ENCODE results near the gene UBE2J2. TPM values are rescaled to one million over a fixed set of nuclear protein-coding genes. Genes with fewer than 3 reads are reported as not detected.

Gene UBE2J2
- total RNA-seq, 1 donor from 2014 or later: 65.1 TPM

GRCh38 chr1:1239614-1240347, 33.9 kb downstream of the UBE2J2 start:
- Histone ChIP-seq H3K4me3 (ENCODE audit: low read depth, low read length) (no peak overlapping the region), H3K36me3 (ENCODE audit: control insufficient read depth, insufficient read depth, low read length) (no peaks in the 10 kb centered on the region), H3K27me3 (ENCODE audit: control insufficient read depth, insufficient read depth, low read length) (peaks cover 44% of the 10 kb centered on the region)
- TF ChIP-seq, protein P1, sequence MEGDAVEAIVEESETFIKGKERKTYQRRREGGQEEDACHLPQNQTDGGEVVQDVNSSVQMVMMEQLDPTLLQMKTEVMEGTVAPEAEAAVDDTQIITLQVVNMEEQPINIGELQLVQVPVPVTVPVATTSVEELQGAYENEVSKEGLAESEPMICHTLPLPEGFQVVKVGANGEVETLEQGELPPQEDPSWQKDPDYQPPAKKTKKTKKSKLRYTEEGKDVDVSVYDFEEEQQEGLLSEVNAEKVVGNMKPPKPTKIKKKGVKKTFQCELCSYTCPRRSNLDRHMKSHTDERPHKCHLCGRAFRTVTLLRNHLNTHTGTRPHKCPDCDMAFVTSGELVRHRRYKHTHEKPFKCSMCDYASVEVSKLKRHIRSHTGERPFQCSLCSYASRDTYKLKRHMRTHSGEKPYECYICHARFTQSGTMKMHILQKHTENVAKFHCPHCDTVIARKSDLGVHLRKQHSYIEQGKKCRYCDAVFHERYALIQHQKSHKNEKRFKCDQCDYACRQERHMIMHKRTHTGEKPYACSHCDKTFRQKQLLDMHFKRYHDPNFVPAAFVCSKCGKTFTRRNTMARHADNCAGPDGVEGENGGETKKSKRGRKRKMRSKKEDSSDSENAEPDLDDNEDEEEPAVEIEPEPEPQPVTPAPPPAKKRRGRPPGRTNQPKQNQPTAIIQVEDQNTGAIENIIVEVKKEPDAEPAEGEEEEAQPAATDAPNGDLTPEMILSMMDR (IDR thresholded peaks at IDR 0.05; ENCODE audit: insufficient read depth, low read length, poor library complexity, severe bottlenecking): no peak
- no peak for DNase-seq (ENCODE audit: low read depth)

DNA sequence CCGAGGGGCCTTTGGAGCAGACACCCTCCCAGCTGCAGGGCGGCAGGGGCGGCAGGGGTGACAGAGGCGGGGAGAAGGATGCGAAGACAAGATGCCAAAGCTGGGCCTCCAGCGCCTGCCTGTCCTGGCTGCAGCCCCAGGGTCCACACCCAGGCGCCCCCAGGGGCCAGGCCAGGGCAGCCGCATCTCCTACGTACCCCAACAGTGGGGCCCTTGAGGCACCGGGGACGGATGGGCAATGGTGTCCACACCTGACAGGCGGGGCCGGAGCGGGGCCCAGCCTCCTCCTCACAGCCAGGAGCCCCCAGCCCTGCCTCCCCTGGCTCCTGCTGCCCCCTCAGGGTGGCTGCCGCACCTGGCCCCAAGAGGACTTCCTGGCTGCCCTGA, 34.4 kb downstream of the UBE2J2 start:
- H3K36me3 ChIP-seq (ENCODE audit: control insufficient read depth, insufficient read depth, low read length): no peaks in the 10 kb centered on the region
- TF ChIP-seq, protein P1 (IDR thresholded peaks at IDR 0.05; ENCODE audit: insufficient read depth, low read length, poor library complexity, severe bottlenecking): no peak
- DNase-seq (ENCODE audit: low read depth): no peak
- peaks cover 41% of the 10 kb centered on the region for H3K27me3 ChIP-seq (ENCODE audit: control insufficient read depth, insufficient read depth, low read length)
- H3K4me3 ChIP-seq (ENCODE audit: low read depth, low read length): no peak overlapping the region

GRCh38 chr1:1238702-1239178, 34.9 kb downstream of the UBE2J2 start:
- H3K27me3 ChIP-seq (ENCODE audit: control insufficient read depth, insufficient read depth, low read length): peaks cover 36% of the 10 kb centered on the region

GRCh38 chr1:1237874-1238701, 35.6 kb downstream of the UBE2J2 start:
- Histone ChIP-seq H3K4me3 (ENCODE audit: low read depth, low read length) (no peak overlapping the region), H3K27me3 (ENCODE audit: control insufficient read depth, insufficient read depth, low read length) (peaks cover 32% of the 10 kb centered on the region), H3K36me3 (ENCODE audit: control insufficient read depth, insufficient read depth, low read length) (peaks cover under 1% of the 10 kb centered on the region)
- TF ChIP-seq, protein P1 (IDR thresholded peaks at IDR 0.05; ENCODE audit: insufficient read depth, low read length, poor library complexity, severe bottlenecking): no peak
- no peak for DNase-seq (ENCODE audit: low read depth)

More at GRCh38 chr1:1238702-1239178, 34.9 kb downstream of the UBE2J2 start:
- no peak for DNase-seq (ENCODE audit: low read depth)
- TF ChIP-seq, protein P1 (IDR thresholded peaks at IDR 0.05; ENCODE audit: insufficient read depth, low read length, poor library complexity, severe bottlenecking): no peak
- no peak overlapping the region for H3K4me3 ChIP-seq (ENCODE audit: low read depth, low read length)
- no peaks in the 10 kb centered on the region for H3K36me3 ChIP-seq (ENCODE audit: control insufficient read depth, insufficient read depth, low read length)

DNA sequence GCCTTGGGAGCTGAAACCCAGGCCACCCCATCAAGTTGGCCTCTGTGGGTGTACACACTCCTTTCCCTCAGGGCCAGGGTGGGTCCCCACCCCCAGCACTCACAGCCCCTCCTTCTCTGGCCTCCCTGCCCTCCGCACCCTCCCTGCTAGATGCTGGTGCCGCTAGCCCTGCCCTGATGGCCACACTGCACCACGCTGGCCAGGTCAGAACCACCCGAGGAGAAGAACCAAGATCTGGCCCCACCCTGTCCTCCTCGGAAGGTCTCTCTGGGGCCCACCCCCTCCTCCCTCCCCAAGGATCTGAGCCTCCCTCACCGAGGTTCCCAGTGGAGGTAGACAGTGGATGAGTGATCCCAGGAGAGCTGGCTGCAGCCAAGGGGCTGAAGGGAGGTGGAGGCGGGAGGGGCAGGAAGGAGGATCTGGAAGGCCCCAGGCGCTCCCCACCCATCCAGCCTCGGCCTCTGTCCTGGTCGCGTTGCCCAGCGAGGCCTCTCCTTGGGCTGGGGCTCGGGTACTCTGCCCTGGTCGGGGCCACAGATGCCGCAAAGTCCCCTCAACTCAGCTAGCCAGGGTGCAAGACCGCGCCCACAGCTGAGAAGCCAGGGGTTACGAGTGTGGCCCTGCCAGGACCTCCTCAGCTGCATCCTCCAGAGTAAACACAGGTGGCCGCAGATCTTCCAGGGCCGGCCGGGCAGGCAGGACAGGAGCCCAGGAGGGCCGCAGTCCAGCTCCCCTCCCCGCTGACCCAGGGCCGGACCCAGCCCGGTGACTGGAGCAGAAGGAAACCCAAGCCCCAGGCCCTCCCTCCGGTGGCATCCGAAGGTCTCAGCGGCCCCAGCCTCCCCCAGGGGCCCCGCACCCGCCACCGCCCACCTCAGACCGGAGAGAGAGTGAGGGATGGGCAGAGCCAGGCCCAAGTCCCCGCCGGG, 36.4 kb downstream of the UBE2J2 start:
- Histone ChIP-seq H3K36me3 (ENCODE audit: control insufficient read depth, insufficient read depth, low read length) (peaks cover 2% of the 10 kb centered on the region), H3K27me3 (ENCODE audit: control insufficient read depth, insufficient read depth, low read length) (peaks cover 27% of the 10 kb centered on the region), H3K4me3 (ENCODE audit: low read depth, low read length) (no peak overlapping the region)
- TF ChIP-seq, protein P1 (IDR thresholded peaks at IDR 0.05; ENCODE audit: insufficient read depth, low read length, poor library complexity, severe bottlenecking): no peak
- no peak for DNase-seq (ENCODE audit: low read depth)

All from kidney epithelial cell (primary cell).